ENCODE measurements around the gene CYB561.

Gene CYB561

DNA sequence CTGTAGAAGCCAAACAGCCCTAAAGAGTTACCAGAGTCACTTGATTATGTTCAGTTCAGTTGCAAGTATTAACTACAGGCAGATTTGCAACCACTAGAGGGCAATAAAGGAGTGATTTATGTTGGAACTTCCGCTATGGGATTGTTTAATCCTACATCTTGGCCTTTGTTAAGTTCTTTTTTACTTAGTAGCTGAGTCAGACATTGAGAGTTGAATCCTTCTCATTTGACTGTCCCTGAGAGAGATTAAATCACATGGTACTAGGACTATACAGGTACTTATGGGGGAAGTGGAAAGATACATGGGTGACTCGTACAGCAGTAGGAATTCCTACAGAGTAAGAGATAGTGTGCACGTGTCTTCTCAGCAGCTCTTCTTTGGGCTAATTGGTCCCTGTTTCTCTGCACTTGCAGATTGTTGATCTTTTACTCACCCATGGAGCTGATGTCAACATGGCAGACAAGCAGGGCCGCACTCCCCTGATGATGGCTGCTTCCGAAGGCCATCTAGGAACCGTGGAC, 40.3 kb downstream of the CYB561 start:
- DNase-seq = no peak

DNA sequence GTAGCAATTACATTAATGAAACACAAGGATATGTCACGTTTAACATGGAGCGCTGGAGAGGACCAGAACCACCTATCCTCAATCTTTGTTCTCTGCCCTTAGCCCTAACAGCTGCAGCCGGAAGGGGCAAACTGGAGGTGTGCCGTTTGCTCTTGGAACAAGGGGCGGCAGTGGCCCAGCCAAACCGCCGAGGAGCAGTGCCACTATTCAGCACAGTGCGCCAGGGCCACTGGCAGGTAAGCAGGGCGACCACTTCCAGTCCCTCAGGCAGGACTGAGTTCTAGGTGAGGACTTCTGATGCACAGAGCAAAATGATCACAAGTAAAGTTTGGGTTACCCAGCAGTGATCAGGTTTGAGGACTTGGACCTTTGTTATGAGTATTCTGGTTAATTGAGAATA, 41.1 kb downstream of the CYB561 start:
- DNase-seq = no peak

DNA sequence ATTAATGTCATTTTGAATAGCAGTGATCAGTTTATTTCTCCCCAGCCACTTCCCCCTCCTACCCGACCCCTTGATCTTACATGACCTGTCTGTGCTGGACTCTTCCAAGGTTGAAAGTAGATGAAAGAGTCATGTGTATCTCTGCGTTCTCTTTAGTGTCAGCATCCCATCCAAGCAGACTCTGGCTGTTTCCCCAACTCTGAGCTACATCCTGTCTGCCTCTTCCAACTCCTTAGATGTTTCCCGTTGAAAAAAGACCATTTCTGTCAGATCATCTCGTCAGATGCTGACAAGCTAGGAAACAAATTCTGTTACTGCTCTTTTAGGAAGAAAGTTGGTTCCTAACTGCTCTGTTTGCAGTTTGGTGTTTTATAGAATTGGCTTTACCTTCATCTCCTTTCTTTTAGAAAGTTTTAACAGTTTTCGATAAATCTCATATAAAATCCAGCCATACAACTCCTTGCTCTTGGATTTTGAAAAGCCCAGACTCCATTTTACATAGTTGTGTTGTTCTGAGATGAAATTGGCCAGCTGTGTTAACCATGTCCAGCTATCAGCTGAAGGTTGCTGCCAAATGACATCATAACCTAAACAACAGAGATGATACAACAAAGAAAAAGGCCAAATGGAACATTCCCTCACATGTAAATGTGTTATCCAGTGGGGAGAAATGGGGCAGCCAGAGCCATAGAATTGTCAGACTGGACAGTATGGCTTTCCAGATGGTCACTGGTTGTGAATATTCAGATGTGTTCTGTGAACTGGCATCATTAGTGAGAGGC, 43.5 kb downstream of the CYB561 start:
- no peak for DNase-seq

DNA sequence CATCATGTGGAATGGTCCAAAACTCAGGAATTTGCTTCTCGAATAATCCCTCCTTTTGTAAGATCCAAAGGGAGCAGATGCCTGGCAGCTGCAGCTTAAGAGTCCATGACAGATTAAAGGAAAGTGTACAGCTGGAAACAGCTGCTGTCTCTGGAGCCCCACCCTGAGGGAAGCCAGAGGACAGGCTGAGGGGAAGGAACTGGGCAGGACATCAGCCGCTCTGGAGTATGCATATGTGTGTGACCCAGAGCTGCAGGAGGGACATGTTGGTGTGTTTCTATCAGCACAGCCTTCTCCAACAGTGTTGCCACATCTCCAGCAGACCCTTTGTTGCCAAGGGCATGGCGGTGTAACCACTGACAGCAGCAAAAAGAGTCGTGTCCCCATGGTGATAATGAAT, 46.2 kb downstream of the CYB561 start:
- DNase-seq = no peak

DNA sequence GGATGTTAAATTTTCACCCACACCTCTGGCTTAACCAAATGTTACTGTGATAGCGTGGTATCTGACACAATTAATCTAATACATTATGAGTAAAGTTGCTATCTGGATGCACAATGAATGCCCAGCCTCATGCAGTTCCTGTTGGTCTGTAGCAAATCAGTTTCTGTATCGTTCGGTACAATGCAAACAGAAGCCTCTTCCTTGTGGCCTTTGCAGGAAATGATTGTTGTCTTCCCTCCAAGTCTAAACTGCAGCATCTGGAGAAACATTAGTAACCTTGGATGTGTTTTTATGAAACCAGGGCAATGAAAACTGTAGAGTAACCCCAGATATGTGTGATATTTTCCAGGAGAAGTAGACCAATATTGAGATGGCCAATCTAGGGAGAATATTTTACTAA, 46.8 kb downstream of the CYB561 start:
- no peak for DNase-seq

DNA sequence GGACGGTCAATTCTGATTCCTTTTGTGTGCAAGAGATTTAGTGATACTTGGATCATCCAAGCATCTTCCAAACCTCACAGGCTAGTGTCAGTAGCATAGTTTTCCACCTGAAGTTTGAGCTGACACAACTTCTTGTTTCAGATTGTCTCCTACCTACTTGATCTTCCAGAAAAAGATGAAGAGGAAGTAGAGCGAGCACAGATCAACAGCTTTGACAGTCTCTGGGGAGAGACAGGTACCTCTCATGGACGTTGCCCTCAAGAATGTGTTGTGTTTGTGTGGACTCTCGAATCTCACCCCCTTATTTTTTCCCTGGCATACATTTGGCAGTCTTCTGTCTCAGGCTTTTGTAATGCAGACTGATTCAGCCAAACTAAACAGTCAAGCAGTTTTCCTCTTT, 47.4 kb downstream of the CYB561 start:
- no peak for DNase-seq

DNA sequence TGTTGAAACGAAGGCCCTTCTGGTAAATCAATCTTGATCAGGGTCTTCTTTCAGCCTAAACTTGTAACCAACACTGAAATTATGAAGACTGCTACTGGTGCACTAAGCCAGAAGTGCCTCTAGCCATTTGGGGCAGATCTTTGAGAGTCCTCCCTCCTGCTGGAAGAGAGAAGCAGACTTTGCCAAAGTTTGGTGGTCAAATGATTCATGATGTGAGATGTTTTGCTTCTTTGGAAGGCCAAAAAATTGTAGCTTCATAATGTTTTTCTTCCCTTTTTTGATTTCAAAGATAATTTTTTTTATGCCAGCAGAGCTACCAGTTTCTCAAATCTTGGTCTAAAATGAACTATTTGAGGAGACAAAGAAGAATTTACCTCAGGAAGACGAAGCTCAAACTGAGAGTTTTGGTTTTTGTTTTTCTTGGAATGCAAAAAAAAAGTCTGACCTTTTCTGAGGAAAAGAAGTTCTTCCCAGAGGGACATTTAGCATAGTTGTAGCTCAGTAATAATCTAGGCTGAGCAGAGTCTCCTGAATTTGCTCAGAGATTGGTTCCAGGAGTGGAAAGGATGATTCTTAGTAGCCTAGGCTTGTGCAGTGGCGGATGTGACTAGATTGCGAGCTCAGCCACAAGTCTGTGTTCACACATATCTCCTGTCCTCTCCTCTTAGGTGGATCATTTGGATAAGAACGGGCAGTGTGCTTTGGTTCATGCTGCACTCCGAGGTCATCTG, 50.9 kb downstream of the CYB561 start:
- DNase-seq = no peak

DNA sequence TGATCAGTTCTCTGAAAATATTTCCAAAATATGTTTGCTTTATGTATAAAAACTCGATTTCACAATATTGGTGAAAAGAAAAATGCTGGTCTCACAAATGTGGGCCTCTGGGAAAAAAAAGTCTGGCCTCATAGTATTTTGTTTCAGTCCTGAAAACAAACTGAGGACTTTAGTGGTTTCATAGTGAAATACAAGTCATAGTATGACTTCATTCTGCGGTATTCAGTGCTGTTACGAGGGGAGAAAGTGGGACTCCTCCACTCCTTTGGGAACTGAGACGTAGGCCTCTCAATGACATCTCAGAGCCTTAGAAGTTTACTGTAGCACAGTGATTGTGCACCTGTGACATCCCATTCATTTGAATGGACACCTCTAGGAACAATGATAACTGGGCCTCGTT, 56.0 kb downstream of the CYB561 start:
- no peak for DNase-seq

DNA sequence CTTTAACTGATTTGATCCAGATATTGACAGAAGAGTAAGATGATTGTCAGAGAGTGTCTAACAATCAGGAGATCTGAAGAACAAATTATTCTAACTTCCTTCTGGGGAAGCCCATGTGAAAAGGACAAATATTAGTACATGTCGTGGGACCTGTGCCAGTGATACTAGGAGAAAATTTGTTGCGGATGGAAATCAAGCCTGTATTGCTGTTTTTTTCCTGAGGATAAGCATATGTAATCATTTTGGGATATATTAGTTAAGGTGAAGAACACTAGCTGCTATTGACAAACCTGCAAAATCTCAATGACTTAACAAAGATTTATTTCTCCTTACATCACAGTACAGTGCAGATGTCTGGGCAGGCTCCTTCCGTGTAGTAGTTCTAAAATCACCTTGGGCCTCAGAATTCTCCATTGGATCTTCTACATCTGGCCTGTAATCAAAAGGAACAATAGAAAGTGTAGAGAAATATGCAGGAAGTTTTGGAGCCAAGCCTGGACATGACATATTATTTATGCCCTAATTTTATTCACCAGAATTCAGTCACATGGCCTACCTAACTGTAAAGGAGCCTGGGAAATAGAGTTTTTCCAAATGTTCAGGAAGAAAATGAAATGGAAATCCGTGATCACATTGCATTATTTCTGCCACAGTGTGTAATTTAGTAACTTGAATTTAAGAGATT, 58.3 kb downstream of the CYB561 start:
- no peak for DNase-seq

DNA sequence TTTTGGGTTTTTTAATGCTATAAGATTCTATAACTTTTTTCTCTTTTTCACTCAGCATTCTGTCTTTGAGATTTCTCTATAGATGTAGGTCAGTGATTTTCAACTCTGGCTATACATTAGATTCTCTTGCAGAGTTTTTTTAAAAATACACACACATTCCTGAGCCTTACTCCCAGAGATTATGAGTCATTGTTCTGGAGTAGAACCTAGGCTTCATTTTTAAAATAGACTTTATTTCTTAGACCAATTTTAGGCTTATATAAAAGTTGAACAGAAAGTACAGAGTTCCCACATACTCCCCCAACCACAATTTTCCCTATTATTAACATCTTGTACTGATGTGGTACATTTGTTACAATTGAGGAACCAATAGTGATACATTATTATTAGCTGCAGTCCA, 63.3 kb downstream of the CYB561 start:
- DNase-seq = no peak
